Measurements from ENCODE around the gene SRMS. TPM values are rescaled to one million over a fixed set of nuclear protein-coding genes. Genes with fewer than 3 reads are reported as not detected.

SRMS gene
- total and polyA plus RNA-seq, 11 donors: not detected

DNA sequence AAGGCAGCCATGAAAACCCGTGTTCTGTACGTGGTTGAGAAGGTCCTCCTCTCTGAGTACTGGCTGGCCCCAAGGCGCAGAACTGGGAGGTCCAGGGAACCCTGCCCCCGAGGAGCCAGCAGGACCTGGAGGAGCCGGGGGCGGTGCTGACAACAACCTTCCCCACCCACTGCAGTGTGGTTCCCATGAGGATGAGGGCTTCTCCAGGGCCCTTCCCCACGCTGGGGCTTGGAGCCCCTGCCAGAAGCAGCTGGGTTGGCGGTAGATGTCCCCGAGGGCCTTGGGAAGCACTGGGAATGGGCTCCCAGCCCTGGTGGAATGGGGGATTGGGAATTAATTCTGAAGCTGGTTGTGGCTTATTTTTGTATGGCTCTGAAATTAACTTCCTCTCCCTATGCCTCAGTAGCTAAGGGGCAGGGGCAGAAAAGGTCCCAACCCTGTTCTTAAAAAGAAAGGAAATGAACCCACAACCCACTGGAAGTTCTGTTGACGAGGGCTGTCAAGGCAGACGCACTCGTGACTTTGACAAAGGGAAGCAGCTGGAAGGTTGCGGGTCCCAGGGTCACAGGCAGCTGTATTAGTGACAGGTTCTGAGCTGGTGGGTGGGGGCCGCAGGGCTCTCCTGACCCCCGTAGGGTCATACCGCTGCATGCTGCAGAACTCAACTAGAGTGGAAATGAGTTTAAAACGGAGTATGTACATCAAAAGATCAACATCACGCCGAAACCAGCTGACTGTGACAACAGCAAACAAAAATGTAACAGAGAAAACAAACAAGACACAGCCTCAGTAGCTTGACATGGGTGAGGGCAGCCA is 40.4 kb upstream of the SRMS start:
- H3K9me3 ChIP-seq: no peaks in the 10 kb centered on the region
- no peak overlapping the region for H3K4me3 ChIP-seq
- ATAC-seq (peak in 1 of 4 donors; percentile 32), DNase-seq (peak in 3 of 5 donors; percentile 20 to 48 (median 22))
- intact Hi-C loops (cut with DNase I): loop anchor here in 1 of 10 donors (5.0 kb wide), 1 partner anchor 34 kb away; no protein-coding TSS in a partner anchor
- 70 to 85% (median 73%) methylated on average over 16 to 19 of the region's 19 CpGs for WGBS, 4 donors
- no peaks in the 10 kb centered on the region for H3K4me1 ChIP-seq
- no peaks in the 10 kb centered on the region for H3K27me3 ChIP-seq
- peaks cover 0 to 53% (median 40%) of the 10 kb centered on the region in 9 donors for H3K36me3 ChIP-seq
- TF ChIP-seq CTCF (IDR thresholded peaks at IDR 0.05) (no peak), POLR2A (IDR thresholded peaks at IDR 0.05) (no peak)
- H3K27ac ChIP-seq: peak overlapping the region in 2 of 12 donors; percentile 27 to 37

- H3K9me3 ChIP-seq: no peaks in the 10 kb centered on the region
- no peak overlapping the region for H3K27ac ChIP-seq
- TF ChIP-seq POLR2A (IDR thresholded peaks at IDR 0.05): no peak
- no peak for TF ChIP-seq CTCF (IDR thresholded peaks at IDR 0.05)
- no peaks in the 10 kb centered on the region for H3K27me3 ChIP-seq
- H3K36me3 ChIP-seq: peaks cover 0 to 46% (median 33%) of the 10 kb centered on the region in 9 donors
- ATAC-seq (no peak), DNase-seq (peak in 1 of 5 donors; percentile 20)
- no peak overlapping the region for H3K4me3 ChIP-seq
- intact Hi-C loops (cut with DNase I): loop anchor here in 1 of 10 donors (5.0 kb wide), 1 partner anchor 35 kb away; no protein-coding TSS in a partner anchor
- H3K4me1 ChIP-seq: no peaks in the 10 kb centered on the region
- whole genome bisulfite sequencing, 4 donors: 92 to 95% (median 93%) methylated on average over 12 of the region's 12 CpGs
These were observed 39.7 kb upstream of the SRMS start for GRCh38 chr20:63587256-63587655.

DNA sequence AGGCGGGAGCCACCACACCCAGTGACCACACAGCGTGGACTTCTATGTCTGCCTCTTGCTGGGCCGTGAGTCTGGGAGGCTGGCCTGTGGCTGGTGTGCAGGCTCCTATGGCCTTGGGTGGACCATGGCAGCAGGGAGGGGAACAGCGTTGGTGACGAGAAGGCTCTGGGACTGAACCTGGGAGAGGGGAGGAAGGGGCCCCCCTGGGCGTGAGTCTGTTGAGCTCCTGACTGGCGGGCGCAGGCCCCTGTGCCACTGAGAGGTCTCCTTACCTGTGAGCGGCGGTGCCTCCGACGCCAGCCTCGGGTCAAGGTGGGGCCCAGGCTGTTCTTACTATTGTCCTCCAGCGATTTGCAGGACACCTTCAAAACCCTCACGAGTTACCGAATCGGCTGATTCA is 39.2 kb upstream of the SRMS start:
- no peak overlapping the region for H3K27ac ChIP-seq
- no peaks in the 10 kb centered on the region for H3K27me3 ChIP-seq
- WGBS, 4 donors: 91 to 96% (median 94%) methylated on average over 11 to 17 of the region's 17 CpGs
- no peak overlapping the region for H3K4me3 ChIP-seq
- no peaks in the 10 kb centered on the region for H3K4me1 ChIP-seq
- peaks cover 0 to 41% (median 28%) of the 10 kb centered on the region in 9 donors for H3K36me3 ChIP-seq
- no peaks in the 10 kb centered on the region for H3K9me3 ChIP-seq
- DNase-seq (peak in 2 of 5 donors; percentile 20 to 47), ATAC-seq (no peak)
- no peak for TF ChIP-seq CTCF (IDR thresholded peaks at IDR 0.05)
- TF ChIP-seq POLR2A (IDR thresholded peaks at IDR 0.05): no peak
- intact Hi-C loops (cut with DNase I): loop anchor here in 1 of 10 donors (5.0 kb wide), 1 partner anchor 36 kb away; no protein-coding TSS in a partner anchor

Measured in heart left ventricle (tissue), 16 donors.